ENCODE measurements around the gene KIF20A.
"Not testable (repeated sequence)": the region's sequence is repeated elsewhere in the genome, so short reads cannot be mapped to it uniquely, and the experiment has no call there.

Gene KIF20A

GRCh38 chr5:138186002-138186447, 7.1 kb downstream of the KIF20A start:
- Histone ChIP-seq H3K79me2 (ENCODE audit: control insufficient read depth, insufficient read depth, low read length) (peaks cover 2% of the 10 kb centered on the region), H3K4ac (ENCODE audit: low read depth, low read length) (no peak overlapping the region), H3K4me1 (ENCODE audit: control insufficient read depth, low read depth, low read length) (no peaks in the 10 kb centered on the region), H2BK120ac (ENCODE audit: low read depth, low read length) (no peak overlapping the region), H3K18ac (ENCODE audit: low read length) (no peak overlapping the region), H2AK5ac (ENCODE audit: low read length) (no peak overlapping the region), H3K27me3 (ENCODE audit: insufficient read depth, low read length, poor library complexity) (no peaks in the 10 kb centered on the region), H4K5ac (ENCODE audit: low read length) (no peak overlapping the region), H3K4me2 (ENCODE audit: low read length) (no peak overlapping the region), H4K8ac (ENCODE audit: low read depth, low read length) (no peak overlapping the region), H2BK5ac (ENCODE audit: low read length) (no peak overlapping the region), H3K23ac (ENCODE audit: low read length) (no peak overlapping the region), H3K56ac (ENCODE audit: low read length) (no peak overlapping the region), H3K79me1 (ENCODE audit: low read length) (peaks cover 2% of the 10 kb centered on the region), H2BK15ac (replicated peaks; ENCODE audit: low read depth) (no peak overlapping the region), H3K4me3 (ENCODE audit: low read length) (no peak overlapping the region), H3K36me3 (ENCODE audit: control insufficient read depth, insufficient read depth, low read length) (peaks cover 32% of the 10 kb centered on the region), H3K27ac (ENCODE audit: low read depth, low read length) (no peak overlapping the region), H3K9ac (ENCODE audit: low read length) (no peak overlapping the region)
- no peak for DNase-seq
- no CpG with 5 or more reads among the region's 2 CpGs for WGBS (ENCODE audit: extremely low coverage, insufficient coverage, low lambda C conversion rate)

DNA sequence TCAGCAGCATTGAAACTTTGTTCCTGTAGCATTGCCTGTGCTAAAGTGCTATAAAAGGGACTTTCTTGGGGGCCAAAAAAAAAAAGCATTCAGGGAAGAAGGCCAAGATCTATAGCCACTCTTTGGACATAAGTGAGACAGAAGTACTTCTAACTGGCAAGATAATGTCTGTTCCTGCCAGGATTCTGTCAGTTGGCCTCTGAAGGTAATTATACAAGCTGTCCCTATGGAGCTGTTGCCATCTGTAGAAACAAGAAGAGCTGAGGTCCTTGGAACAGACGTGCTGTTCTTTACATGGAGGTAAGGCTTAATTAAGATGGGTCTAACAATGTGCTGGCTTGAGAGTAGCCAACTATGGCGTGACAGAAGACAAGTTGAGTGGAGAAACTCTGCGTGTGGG, 9.7 kb downstream of the KIF20A start:
- no peak overlapping the region for H3K4ac ChIP-seq (ENCODE audit: low read depth, low read length)
- no peak overlapping the region for H3K18ac ChIP-seq (ENCODE audit: low read length)
- no peak for DNase-seq
- H3K4me1 ChIP-seq (ENCODE audit: control insufficient read depth, low read depth, low read length): no peaks in the 10 kb centered on the region
- H3K79me2 ChIP-seq (ENCODE audit: control insufficient read depth, insufficient read depth, low read length): no peaks in the 10 kb centered on the region
- no peak overlapping the region for H3K27ac ChIP-seq (ENCODE audit: low read depth, low read length)
- no peak overlapping the region for H3K4me3 ChIP-seq (ENCODE audit: low read length)
- H3K56ac ChIP-seq (ENCODE audit: low read length): no peak overlapping the region
- H4K8ac ChIP-seq (ENCODE audit: low read depth, low read length): no peak overlapping the region
- no peaks in the 10 kb centered on the region for H3K27me3 ChIP-seq (ENCODE audit: insufficient read depth, low read length, poor library complexity)
- no peak overlapping the region for H2BK5ac ChIP-seq (ENCODE audit: low read length)
- H3K23ac ChIP-seq (ENCODE audit: low read length): no peak overlapping the region
- WGBS (ENCODE audit: extremely low coverage, insufficient coverage, low lambda C conversion rate): no CpG with 5 or more reads among the region's 3 CpGs
- peaks cover 19% of the 10 kb centered on the region for H3K36me3 ChIP-seq (ENCODE audit: control insufficient read depth, insufficient read depth, low read length)
- no peak overlapping the region for H4K5ac ChIP-seq (ENCODE audit: low read length)
- no peak overlapping the region for H3K4me2 ChIP-seq (ENCODE audit: low read length)
- H3K79me1 ChIP-seq (ENCODE audit: low read length): no peaks in the 10 kb centered on the region
- H2AK5ac ChIP-seq (ENCODE audit: low read length): no peak overlapping the region
- no peak overlapping the region for H2BK15ac ChIP-seq (replicated peaks; ENCODE audit: low read depth)
- H3K9ac ChIP-seq (ENCODE audit: low read length): no peak overlapping the region
- no peak overlapping the region for H2BK120ac ChIP-seq (ENCODE audit: low read depth, low read length)

GRCh38 chr5:138192826-138193225, 13.9 kb downstream of the KIF20A start:
- H2AK5ac ChIP-seq (ENCODE audit: low read length): no peak overlapping the region
- no peak overlapping the region for H3K4ac ChIP-seq (ENCODE audit: low read depth, low read length)
- H2BK15ac ChIP-seq (replicated peaks; ENCODE audit: low read depth): no peak overlapping the region
- H2BK5ac ChIP-seq (ENCODE audit: low read length): no peak overlapping the region
- H3K4me3 ChIP-seq (ENCODE audit: low read length): no peak overlapping the region
- H3K36me3 ChIP-seq (ENCODE audit: control insufficient read depth, insufficient read depth, low read length): peaks cover 8% of the 10 kb centered on the region
- H3K79me2 ChIP-seq (ENCODE audit: control insufficient read depth, insufficient read depth, low read length): no peaks in the 10 kb centered on the region
- H3K4me1 ChIP-seq (ENCODE audit: control insufficient read depth, low read depth, low read length): no peaks in the 10 kb centered on the region
- H3K9ac ChIP-seq (ENCODE audit: low read length): no peak overlapping the region
- no peak overlapping the region for H3K27ac ChIP-seq (ENCODE audit: low read depth, low read length)
- no peak overlapping the region for H3K56ac ChIP-seq (ENCODE audit: low read length)
- no peak overlapping the region for H3K18ac ChIP-seq (ENCODE audit: low read length)
- no peak overlapping the region for H4K5ac ChIP-seq (ENCODE audit: low read length)
- H3K79me1 ChIP-seq (ENCODE audit: low read length): no peaks in the 10 kb centered on the region
- no peak overlapping the region for H2BK120ac ChIP-seq (ENCODE audit: low read depth, low read length)
- H3K23ac ChIP-seq (ENCODE audit: low read length): no peak overlapping the region
- H4K8ac ChIP-seq (ENCODE audit: low read depth, low read length): no peak overlapping the region
- no peak overlapping the region for H3K4me2 ChIP-seq (ENCODE audit: low read length)
- no CpG with 5 or more reads among the region's 3 CpGs for WGBS (ENCODE audit: extremely low coverage, insufficient coverage, low lambda C conversion rate)
- H3K27me3 ChIP-seq (ENCODE audit: insufficient read depth, low read length, poor library complexity): no peaks in the 10 kb centered on the region
- no peak for DNase-seq

GRCh38 chr5:138193859-138194258, 14.9 kb downstream of the KIF20A start:
- H3K79me1 ChIP-seq (ENCODE audit: low read length); H3K4me2 ChIP-seq (ENCODE audit: low read length); H3K9ac ChIP-seq (ENCODE audit: low read length); H3K18ac ChIP-seq (ENCODE audit: low read length); H3K79me2 ChIP-seq (ENCODE audit: control insufficient read depth, insufficient read depth, low read length); H2BK15ac ChIP-seq (replicated peaks; ENCODE audit: low read depth); H3K27ac ChIP-seq (ENCODE audit: low read depth, low read length); H4K5ac ChIP-seq (ENCODE audit: low read length); H2AK5ac ChIP-seq (ENCODE audit: low read length); H3K36me3 ChIP-seq (ENCODE audit: control insufficient read depth, insufficient read depth, low read length); H3K23ac ChIP-seq (ENCODE audit: low read length); H2BK5ac ChIP-seq (ENCODE audit: low read length); H3K56ac ChIP-seq (ENCODE audit: low read length); H3K27me3 ChIP-seq (ENCODE audit: insufficient read depth, low read length, poor library complexity); DNase-seq; H3K4me3 ChIP-seq (ENCODE audit: low read length); H4K8ac ChIP-seq (ENCODE audit: low read depth, low read length); H2BK120ac ChIP-seq (ENCODE audit: low read depth, low read length); H3K4me1 ChIP-seq (ENCODE audit: control insufficient read depth, low read depth, low read length); H3K4ac ChIP-seq (ENCODE audit: low read depth, low read length): not testable (repeated sequence)
- no CpG with 5 or more reads among the region's 8 CpGs for WGBS (ENCODE audit: extremely low coverage, insufficient coverage, low lambda C conversion rate)

- Histone ChIP-seq H3K27me3 (ENCODE audit: insufficient read depth, low read length, poor library complexity) (no peaks in the 10 kb centered on the region), H4K8ac (ENCODE audit: low read depth, low read length) (no peak overlapping the region), H3K4me3 (ENCODE audit: low read length) (no peak overlapping the region), H2BK5ac (ENCODE audit: low read length) (no peak overlapping the region), H3K56ac (ENCODE audit: low read length) (no peak overlapping the region), H4K5ac (ENCODE audit: low read length) (no peak overlapping the region), H3K36me3 (ENCODE audit: control insufficient read depth, insufficient read depth, low read length) (no peaks in the 10 kb centered on the region), H3K4me2 (ENCODE audit: low read length) (no peak overlapping the region), H3K79me2 (ENCODE audit: control insufficient read depth, insufficient read depth, low read length) (peaks cover 23% of the 10 kb centered on the region), H3K4me1 (ENCODE audit: control insufficient read depth, low read depth, low read length) (no peaks in the 10 kb centered on the region), H3K23ac (ENCODE audit: low read length) (no peak overlapping the region), H3K9ac (ENCODE audit: low read length) (no peak overlapping the region), H3K18ac (ENCODE audit: low read length) (no peak overlapping the region), H2BK15ac (replicated peaks; ENCODE audit: low read depth) (no peak overlapping the region), H2AK5ac (ENCODE audit: low read length) (no peak overlapping the region), H3K79me1 (ENCODE audit: low read length) (peaks cover 10% of the 10 kb centered on the region), H3K27ac (ENCODE audit: low read depth, low read length) (no peak overlapping the region), H2BK120ac (ENCODE audit: low read depth, low read length) (no peak overlapping the region), H3K4ac (ENCODE audit: low read depth, low read length) (no peak overlapping the region)
- WGBS (ENCODE audit: extremely low coverage, insufficient coverage, low lambda C conversion rate): no CpG with 5 or more reads among the region's 3 CpGs
- no peak for DNase-seq
Measured at GRCh38 chr5:138210985-138211384, 32.1 kb downstream of the KIF20A start.

DNA sequence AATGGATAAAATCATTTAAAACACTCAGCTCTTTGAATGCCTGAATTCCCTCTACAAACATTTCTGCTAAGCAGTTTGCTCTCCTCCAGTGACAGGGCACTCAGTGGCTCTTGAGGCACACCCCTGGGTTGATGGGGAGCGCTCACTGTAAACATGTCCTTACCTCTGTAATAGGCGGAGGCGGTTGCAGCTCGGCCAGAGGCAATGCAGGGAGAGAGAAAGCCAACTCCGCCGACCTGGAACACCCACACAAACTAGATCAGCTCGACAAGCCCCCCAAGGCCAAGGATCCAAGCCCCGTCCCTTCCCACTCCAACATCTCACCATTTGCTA, 33.9 kb downstream of the KIF20A start:
- peak overlapping the region; percentile 93 for H3K4me2 ChIP-seq (ENCODE audit: low read length)
- no peak overlapping the region for H3K23ac ChIP-seq (ENCODE audit: low read length)
- no peak overlapping the region for H2BK120ac ChIP-seq (ENCODE audit: low read depth, low read length)
- H2AK5ac ChIP-seq (ENCODE audit: low read length): peak overlapping the region; percentile 83
- H3K4ac ChIP-seq (ENCODE audit: low read depth, low read length): peak overlapping the region; percentile 20
- H3K79me2 ChIP-seq (ENCODE audit: control insufficient read depth, insufficient read depth, low read length): peaks cover 23% of the 10 kb centered on the region
- H4K8ac ChIP-seq (ENCODE audit: low read depth, low read length): peak overlapping the region; percentile 43
- H3K4me3 ChIP-seq (ENCODE audit: low read length): peak overlapping the region; percentile 100
- H3K56ac ChIP-seq (ENCODE audit: low read length): peak overlapping the region; percentile 99
- DNase-seq: peak; percentile 37
- H3K27ac ChIP-seq (ENCODE audit: low read depth, low read length): no peak overlapping the region
- no peak overlapping the region for H2BK5ac ChIP-seq (ENCODE audit: low read length)
- peak overlapping the region; percentile 88 for H3K18ac ChIP-seq (ENCODE audit: low read length)
- H3K79me1 ChIP-seq (ENCODE audit: low read length): peaks cover 10% of the 10 kb centered on the region
- H3K9ac ChIP-seq (ENCODE audit: low read length): peak overlapping the region; percentile 93
- H3K27me3 ChIP-seq (ENCODE audit: insufficient read depth, low read length, poor library complexity): no peaks in the 10 kb centered on the region
- H3K36me3 ChIP-seq (ENCODE audit: control insufficient read depth, insufficient read depth, low read length): no peaks in the 10 kb centered on the region
- no peak overlapping the region for H4K5ac ChIP-seq (ENCODE audit: low read length)
- H3K4me1 ChIP-seq (ENCODE audit: control insufficient read depth, low read depth, low read length): no peaks in the 10 kb centered on the region
- no peak overlapping the region for H2BK15ac ChIP-seq (replicated peaks; ENCODE audit: low read depth)
- no CpG with 5 or more reads among the region's 8 CpGs for WGBS (ENCODE audit: extremely low coverage, insufficient coverage, low lambda C conversion rate)
